ENCODE measurements around the gene BAMBI.

GRCh38 chr10:28719789-28720436, 42.6 kb downstream of the BAMBI start:
- TF ChIP-seq CTCF (conservative IDR thresholded peaks at IDR 0.05 in 1 of 2, IDR thresholded peaks at IDR 0.05 in 1 of 2; ENCODE audit: extremely low read depth in 1 of 2, insufficient read depth in 1 of 2, low read depth in 1 of 2, low read length in 2 of 2) (no peak), EZH2 (IDR thresholded peaks at IDR 0.05; ENCODE audit: borderline replicate concordance, low read length) (no peak)

All from mammary epithelial cell (primary cell).